ENCODE data around the gene PAFAH2.

DNA sequence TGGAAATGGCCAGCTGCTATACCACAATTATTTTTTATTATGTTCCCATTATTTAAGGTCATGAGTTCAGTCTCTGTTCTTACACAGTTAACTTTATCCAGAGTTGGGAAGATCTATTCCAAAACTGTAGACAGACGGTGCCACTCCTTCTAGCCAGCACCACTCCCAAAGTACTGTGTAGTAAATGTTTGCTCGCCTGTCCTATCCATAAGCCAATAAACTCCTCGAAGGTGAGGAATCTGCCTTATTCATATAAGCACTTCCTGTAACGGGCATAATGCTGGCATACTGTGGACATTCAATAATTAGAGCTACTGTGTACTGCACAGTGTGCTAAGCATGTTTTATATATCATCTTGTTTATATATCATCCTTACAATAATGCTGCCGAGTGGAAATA, 65.5 kb downstream of the PAFAH2 start:
- TF ChIP-seq EP300 (IDR thresholded peaks at IDR 0.05), result no peak
- TF ChIP-seq, protein P1, sequence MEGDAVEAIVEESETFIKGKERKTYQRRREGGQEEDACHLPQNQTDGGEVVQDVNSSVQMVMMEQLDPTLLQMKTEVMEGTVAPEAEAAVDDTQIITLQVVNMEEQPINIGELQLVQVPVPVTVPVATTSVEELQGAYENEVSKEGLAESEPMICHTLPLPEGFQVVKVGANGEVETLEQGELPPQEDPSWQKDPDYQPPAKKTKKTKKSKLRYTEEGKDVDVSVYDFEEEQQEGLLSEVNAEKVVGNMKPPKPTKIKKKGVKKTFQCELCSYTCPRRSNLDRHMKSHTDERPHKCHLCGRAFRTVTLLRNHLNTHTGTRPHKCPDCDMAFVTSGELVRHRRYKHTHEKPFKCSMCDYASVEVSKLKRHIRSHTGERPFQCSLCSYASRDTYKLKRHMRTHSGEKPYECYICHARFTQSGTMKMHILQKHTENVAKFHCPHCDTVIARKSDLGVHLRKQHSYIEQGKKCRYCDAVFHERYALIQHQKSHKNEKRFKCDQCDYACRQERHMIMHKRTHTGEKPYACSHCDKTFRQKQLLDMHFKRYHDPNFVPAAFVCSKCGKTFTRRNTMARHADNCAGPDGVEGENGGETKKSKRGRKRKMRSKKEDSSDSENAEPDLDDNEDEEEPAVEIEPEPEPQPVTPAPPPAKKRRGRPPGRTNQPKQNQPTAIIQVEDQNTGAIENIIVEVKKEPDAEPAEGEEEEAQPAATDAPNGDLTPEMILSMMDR (IDR thresholded peaks at IDR 0.05), result no peak
- TF ChIP-seq POLR2AphosphoS5 (IDR thresholded peaks at IDR 0.05), result no peak
- TF ChIP-seq POLR2A (IDR thresholded peaks at IDR 0.05), result no peak

Data from stomach (tissue), 4 donors.